ENCODE results near the gene JAG2.

The JAG2 gene

DNA sequence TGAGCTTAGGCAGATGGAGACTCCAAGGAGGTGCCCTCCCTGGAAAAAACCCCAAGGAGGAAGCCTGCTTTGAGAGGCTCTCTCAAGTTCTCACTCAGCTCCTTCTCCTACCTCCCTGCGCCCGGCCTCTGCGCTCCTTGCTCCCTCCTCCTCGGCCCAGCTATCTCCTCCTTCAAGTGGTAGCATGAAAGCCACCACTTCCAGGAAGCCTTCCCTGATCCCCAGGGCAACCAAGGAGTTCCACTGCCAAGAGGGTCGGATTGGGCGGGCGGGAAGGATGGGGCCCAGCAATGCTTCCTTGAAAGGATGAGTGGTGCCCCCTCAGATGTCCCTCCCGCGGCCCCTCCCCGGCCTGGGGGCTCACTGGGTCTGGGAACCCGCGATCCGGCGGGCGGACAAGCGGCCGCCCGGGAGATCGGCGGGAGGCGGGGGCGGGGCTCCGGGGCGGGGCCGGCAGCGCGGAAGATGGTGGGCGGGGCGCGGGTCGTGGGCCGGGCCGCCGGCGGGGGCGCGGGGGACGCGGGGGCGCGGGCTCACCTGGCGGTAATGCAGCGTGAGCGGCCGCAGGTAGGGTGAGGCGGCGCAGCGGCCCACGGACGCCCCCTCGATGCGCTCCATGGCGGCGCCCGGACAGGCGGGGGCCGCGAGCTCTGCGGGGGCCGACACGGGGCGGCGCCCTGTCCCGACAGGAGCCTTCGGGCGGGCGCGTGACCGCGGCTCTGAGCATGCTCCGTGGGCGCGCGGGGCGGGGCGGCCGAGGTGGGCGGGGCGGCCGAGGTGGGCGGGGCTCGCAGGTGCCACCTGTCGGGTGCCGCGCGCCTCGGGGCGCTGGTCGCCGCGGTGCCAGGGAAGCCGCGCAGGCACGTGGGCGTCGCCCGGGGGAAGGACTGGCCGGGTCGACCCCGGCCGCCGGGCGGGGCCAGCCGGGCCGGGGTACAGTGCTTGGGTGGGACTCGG lies 12.3 kb upstream of the JAG2 start, which contains the start of gene NUDT14:
Gene NUDT14, minus strand, starts transcription at position 721 of the 957 bp plus-strand sequence. Its CDS starts 103 bp downstream, at position 618.
- DNase-seq, result no peak

DNA sequence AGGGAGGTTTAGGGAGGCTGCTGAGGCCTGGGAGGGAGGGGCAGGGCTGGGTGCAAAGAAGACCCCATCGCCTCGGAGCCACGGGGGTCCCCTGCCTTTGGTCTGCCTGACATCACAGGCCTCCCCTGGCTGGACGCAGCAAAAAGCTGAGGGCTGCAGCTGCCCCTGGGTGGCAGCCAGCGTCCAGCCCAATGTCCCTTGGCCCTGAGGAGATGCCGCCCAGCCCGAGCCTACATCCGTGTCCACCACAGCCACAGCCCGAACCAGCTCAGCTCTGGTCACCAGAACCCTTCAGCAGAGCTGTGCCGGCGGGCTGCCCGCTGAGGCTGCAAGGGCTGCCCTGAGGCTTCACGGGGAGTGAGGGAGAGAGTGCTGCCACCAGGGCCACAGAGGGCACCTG lies 10.6 kb upstream of the JAG2 start:
- no peak for DNase-seq

DNA sequence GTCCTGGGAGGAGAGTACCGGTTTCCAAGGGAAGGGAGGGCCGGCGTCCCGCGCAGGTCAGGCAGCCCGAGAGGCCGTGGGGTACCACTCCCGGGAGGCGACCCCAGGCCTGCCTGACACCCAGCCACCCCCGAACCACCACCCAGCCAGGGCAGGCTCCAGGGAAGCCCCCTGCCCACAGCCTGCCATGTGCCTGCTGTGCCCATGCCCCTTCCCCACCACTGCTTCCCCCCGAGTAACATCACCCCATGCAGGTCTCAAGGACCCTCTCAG lies 10.2 kb upstream of the JAG2 start:
- DNase-seq, result no peak

DNA sequence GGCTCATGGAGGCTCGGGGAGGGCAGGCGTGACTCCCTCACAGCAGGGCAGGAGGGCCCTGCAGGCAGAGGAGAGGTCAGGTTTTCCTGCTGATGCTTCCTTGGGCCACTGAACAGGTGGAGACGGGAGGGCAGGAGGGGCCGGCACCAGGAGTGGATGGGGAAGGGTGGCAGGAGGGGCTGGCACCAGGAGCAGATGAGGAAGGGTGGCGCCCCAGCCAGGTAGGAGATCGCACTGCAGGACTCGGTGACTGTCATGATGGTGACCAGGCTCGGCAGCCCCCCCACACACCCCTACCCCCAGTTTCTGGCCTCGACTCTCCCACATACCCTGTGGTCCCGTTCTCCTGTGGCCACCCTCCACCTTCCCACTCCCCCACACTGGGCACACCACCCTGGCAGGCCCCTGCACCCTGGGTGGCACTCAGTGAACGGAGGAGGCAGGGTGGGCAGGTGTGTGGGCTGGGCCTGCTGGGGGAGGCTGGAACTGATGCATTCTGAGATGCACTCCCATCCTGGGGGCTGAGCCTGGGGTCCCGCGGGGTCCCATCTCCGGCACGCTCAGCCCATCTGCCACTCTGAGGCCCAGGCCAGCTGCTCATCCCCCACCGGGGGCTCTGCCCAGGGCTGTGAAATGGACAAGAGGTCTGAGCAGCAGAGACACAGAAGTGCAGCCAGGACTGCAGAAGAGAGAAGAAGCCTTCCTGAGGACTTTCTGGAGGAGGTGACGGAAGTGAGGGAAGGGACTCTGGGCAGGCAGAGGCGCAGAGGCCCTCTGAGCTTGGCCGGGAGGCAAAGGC lies 9.7 kb upstream of the JAG2 start:
- no peak for DNase-seq

DNA sequence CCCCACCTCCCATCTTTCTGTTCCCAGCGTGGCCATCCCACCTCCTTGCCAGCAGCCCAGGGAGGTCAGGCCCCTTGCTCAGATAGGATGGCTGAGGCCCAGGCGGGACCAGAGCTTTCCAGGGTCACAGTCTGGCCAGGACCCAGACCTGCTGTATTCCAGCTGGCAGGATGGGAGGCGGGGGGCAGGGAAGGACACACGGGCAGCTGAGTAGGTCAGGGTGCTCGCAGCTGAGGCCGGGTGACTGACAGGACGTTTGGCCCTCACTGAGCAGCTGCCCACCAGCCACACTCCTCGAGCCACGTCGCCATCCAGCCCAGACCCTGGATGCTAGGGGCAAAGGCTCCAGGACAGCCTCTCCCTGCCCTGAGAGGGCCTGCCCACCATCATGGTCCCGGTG lies 8.5 kb upstream of the JAG2 start:
- no peak for DNase-seq

DNA sequence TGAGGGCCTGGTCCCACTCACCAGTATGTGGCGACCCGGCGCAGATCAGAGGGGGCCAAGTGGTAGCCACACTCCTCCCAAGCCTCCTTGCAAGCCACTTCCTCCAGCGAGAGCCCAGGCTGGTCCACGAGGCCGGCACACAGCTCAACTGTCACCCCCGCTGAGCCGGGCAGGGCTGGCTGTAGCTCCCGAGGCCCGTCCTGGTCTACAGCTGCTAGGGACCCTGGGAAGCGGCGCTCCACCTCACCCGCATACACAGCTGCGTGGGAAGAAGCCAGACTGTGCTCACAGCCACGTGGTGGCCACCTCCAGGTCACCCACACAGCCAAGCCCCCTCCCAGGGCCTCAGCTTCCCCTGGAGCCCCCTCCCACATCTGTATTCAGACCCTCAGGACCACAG lies 7.9 kb upstream of the JAG2 start:
- DNase-seq, result no peak

DNA sequence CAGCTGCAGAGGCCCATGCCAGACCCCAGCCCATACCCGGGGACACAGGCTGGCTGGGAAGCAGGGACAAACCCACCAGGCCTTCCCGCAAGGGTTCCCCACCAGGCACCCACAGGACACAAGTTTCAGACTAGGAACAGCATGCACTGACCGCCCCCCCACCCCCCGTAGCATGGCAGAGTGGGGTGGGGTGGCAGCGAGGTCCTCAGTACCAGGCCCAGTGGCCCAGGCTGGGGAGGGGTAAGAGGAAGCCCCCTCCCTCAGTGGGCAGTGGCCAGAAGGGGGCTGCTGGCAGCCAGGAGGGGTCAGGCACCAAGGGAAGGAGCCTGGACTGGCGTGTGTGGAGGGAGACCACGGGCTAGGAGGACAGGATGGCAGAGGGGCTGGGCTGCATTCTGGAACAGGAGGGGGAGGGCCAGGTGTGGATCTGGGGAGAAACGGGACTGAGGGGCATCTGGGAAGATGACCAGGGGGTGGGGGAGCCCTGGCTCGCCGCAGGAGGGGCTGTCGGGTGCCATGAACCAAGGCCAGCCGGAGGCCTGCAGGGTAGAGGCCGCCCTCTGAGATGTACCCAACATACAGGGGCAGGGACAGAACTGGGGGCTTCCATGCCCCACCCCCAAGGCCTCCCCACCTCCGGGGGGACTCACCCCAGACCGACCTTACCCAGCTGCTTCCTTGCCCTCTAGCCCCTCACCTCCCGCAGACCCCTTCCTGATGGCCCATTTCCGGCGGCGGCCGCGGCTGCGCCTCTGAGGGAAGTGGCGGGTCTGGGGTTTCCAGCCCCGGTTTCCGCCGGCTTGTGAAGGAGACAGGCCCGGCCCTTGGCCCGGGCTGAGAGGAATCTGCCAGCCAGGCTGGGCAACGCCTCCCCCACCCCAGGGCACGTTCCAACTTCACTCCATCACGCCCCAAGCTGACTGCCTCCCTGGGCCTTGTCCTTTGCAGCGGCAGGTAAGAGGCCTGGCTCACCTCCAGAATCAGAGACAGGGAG lies 5.6 kb upstream of the JAG2 start:
- no peak for DNase-seq

DNA sequence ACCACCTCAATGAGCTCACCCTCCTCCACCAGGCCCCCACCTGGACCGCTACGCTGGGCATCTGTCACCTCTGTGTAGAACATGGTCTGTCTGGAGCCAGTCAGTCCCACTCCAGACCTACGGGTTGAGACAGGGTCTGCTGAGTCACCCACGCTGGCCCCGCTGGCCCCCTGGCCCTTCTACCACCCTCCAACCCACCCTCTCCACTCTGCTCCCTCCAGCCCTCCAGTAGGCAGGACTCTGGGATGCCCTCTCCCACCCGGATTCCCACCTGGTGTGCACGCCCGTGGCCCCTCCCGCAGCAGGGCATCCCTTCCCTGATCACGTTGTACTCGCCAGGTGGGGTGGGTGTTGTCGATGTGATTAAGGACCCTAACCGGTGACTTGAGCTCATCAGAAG lies 4.6 kb upstream of the JAG2 start:
- DNase-seq, result no peak

DNA sequence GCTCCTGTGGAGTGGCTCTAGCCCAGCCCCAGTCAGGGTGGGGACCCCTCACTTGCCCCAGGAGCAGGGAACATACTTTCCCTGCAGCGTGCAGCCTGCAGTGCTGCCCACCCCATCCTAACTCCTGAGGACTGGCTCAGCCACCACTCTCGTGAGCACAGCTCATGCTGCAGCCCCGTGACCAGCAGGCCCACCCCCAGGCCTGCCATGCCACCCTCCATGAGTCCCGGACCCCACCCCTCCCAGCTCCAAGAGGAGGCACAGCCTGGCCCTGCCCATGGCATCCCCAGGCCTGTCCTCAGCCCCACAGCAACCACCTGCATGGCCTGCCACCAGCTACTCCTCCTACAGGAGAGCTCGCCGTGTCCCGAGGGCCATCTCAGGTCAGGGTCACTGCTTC lies 3.9 kb upstream of the JAG2 start:
- no peak for DNase-seq

DNA sequence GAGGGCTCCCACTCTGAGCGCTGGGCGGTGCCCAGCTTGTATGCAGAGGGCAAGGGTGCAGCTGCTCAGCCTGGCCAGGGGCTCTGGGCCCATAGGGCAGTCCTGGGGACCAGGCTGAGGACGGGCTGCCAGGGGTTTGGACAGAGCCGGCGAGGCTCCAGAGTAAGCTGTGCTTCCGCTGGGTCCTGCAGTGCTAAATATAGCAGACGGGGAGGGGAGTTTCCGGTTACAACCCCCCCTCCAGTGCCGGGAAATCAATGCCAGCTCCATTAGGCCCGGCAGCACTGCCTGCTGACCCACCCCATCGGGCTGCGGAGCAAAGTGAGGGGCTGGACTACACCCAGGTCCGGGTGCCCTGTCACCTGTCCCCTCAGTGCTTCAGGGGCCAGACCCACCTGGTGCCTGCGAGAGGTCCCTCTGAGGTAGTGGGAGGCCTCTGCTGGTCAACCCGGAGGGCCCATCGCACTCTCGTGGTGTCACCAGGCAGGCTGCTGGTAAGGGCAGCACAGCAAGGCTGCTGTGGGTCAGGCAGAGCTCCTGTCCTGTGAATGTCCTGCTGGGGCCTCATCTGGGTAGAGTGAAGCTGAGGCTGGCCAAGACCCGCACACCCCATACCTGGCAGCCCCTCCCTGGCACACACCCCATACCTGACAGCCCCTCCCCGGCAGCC lies 2.6 kb upstream of the JAG2 start:
- peak; percentile 42 for DNase-seq

DNA sequence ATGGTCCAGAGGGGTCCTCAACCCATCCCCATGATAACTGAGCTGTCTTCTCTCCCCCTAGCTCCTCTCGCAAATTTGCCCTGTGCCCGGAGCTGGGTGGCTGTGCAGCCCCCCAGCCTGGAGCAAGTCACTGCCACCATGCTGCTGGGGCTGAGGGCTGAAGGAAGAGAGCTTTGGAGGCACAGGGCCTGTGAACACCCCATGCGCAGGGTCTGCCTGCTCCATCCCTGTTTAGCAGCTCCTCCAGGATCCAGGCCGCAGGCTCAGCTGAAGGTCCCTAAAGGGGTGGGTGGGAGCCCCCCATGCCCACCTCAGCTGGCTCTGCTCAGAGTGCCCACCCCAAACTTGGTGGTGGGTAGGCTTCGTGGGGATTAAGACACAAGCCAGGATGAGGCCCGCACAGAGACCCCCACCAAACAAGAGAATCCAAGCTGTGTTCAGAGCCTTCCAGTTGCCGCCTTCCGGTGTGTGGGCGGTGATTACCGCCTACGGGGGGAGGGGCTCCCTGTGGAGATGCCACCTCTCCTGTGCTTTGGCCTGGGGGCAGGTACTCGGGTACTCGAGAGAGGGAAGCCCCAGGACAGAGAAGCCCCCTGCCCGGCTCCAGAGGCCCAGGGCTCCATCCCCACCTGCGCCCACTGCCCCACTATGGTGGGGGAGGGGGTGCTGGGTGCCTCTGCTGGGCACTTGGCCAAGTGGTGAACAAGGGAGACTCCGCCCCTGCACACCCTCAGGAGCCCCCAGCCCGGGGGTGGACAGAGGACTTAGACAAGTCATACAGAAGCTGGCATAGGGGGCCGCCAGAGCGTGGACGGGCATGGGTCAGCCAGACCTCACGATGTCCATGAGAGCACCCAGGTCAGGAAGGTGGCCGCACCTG lies 1.4 kb upstream of the JAG2 start:
- no peak for DNase-seq

DNA sequence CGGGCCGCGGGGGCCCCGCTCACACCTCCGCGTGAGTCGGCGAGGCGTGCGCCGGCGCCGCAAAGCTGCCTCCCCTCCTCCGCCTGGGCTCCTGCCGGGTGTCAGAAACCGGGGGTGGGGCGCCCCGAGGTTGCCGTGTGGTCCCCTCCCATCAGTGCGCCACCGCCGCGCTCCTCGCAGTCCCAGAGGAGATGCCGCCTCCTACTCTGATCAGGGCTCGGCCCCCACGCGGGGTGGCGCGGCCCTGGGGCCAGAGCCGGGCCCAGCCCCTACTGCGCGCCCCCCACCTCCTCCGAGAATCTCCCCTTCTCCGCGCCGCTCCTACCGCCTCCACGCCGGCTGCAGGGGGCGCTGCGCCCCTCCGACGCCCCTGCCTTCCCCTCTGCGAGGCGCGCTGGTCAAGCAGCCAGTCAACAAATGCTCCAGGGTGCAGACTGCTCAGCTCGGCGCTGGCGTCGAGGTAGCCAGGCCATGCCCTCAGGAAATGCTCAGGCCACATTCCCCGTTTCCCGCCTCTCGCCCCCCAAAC lies 467 bp upstream of the JAG2 start:
- DNase-seq, result no peak

DNA sequence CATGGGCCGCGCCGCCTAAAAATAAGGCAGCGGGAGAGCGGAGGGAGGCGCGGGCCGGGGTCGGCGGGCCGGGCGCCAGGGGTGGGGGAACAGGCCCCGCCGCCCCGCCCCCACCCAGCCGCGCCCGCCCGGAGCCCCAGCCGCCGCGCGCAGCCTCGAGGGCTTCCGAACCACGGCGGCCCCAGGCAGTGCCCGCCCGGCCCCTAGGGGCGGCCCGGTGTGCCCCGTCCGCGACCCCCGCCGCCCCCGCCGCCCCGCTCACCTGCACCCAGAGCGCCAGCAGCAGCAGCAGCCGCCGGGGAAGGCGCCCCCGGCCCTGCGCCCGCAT lies 519 bp downstream of the JAG2 start:
- DNase-seq, result no peak

DNA sequence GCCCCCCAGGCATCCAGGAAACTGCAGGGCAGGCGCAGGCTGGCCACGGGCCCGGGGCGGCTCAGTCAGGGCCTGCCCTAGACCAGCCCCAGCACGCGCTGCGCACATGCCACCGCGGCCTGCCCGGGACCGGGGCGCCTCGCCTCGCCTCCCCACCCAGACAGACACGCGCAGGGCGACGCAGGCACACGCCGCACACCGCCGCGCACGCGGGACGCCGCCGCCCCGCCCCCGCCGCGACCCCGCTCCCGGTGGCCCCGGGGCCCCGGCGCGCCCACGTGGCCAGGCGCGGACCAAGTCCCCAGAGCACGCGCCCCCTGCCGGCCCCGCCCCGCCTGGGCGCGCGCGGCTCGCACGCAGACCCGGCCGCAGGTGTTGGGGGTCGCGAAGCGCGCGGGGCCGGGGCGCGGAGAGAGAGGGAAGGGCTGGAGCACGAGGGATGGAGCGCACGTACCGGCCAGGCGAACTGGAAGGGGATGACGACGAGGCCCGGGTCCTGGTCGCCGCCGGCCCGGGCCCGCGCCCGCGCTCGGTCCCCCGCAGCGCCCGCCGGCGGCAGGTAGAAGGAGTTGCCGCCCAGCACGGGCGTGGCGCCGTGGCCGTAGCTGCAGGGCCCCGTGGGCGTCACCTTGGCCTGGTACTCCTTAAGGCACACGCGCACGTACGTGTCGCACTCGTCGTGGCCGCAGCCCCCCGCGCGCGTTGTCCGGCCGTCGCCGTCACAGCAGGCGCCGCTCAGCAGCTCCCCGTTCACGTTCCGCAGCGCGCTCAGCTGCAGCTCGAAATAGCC lies 1.1 kb downstream of the JAG2 start:
- no peak for DNase-seq

DNA sequence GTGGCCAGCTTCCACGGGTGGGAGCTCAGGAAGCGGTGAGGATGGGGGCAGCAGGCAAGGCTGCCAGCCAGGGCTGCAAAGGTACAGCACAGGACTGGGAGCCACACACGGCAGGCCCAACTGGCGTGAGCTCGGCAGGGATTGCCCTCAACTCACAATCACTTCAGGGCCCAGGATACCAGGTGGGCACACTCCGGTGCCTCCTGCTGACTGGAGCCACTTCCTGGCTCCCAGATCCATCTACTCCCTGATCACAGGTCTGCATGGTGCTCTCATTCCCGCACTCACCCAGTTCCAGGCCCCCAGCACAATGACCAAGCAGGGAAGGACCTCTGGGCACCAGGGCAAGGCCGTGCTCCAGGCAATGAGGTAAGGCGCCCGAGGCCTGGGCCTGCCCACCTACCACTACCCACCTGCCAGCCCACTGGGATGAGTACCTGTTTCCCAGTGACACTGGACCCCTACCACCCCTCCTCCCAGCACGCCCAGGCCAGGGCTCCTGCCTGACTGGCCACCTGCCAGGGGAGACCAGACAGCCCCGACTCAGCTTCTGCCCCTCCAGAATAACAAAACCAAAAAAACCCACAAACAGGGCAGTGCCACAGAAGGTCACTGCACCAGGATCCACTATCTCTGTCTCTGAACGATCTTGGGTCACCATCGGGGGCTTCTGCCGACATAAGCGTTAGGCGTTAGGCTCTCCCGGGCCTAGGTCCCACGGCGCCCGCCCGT lies 1.8 kb downstream of the JAG2 start:
- no peak for DNase-seq

DNA sequence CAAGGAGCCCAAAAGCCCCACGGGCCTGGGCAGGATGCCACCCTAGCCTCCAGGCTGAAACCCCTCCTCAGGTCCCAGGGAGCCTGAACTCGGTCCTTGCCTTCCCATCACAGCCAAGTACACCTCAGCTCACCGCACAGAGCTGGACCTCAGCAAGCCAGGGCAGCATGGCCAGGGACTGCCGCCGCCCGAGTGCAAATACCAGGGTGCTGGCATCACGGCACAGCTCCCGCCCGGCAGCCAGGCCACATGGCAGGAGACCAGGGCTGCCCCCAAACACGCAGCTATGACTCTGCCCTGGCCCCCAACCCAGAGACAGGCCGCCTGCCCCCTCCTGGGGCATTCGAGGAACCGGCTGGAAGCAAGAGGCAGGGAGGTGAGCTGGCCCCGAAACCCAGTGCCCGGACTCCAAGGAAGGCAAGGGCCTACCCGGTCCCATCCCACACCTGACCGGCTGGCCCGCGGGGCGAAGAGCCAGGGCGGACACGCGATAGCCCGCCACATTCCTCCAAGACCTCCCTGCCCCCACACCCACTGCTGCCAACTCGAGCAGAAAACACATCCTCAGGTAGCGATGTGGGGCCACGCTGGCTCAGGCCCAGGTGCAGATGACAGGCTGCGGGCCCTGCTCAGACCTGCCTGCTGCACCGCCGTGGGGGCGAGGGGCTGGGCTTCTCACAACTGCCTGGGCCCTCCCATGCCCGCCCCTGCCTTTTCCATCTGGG lies 2.7 kb downstream of the JAG2 start:
- DNase-seq, result no peak

DNA sequence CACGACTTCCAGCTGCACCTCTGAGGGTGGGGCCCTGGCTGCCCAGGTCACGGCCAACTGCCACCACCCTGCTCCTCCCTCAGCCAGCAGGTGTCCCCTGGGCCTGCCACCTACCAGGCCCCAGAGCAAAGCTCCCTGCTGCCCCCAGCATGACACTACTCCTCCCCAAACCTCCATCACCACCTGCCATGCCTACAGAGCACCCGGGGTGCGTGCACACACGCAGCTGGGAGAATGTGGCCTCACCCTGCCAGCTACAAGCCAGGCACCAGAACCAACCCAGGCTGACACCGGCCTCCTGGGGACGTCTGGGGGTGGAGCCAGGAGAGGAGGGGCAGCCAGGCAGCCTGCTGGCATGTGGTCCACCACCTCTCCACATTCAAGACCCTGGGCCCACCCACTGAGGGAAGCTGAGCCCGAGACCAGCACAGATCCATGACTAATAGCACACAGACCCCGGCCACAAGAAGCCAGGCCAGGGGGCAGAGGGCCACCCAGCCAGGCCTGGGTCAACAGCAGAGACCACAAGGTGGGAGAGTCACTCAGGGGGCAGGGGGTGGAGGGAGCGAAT lies 3.4 kb downstream of the JAG2 start:
- DNase-seq, result peak; percentile 46

DNA sequence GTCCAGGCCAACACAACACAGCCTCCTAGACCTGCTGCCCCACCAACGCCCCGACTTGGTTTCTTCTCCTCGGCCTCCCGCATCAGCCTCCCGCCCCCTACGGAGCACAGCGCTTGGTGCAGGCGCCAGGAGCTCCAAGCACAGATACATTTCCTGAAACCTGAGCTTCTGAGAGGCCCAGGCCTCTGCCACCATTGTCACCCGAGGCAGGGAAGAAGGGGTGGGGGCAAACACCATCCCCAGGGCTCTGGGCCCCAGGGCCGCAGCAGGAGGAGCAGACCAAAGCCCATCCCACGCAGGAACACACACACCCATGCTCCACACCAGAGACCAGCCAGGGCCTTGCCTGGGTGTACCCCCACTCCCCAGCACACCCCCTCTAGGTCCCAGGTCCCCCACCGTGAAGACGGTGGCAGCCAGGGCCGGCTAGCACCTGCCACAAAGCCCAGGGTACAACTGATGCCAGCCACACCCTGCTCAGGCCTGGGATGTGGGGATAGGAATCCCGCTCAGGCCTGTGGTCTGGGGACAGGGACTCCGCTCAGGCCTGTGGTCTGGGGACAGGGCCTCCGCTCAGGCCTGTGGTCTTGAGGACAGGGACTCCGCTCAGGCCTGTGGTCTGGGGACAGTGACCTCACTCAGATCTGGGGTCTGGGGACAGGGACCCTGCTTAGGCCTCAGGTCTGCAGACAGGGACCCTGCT lies 5.4 kb downstream of the JAG2 start:
- DNase-seq, result no peak
